Trophoblast cell (in vitro differentiated cells and primary cell): Measurements from ENCODE around the gene COPG1.

Experiments used
- DNase-seq, 2 donors: peaks; one replicate each; pipeline ENCODE4 v3.0.0-alpha.2; 2016
- H2AFZ ChIP-seq: 2 replicates; pipeline ENCODE4 v1.6.1; 2013; ENCODE audit warnings: low read length, moderate library complexity, mild to moderate bottlenecking; ENCODE audit not compliant: insufficient read depth, poor library complexity
- H2AK5ac ChIP-seq: 2 replicates; pipeline ENCODE4 v1.6.1; 2013; ENCODE audit warnings: mild to moderate bottlenecking, low read length
- H2BK120ac ChIP-seq: 2 replicates; pipeline ENCODE4 v1.6.1; 2013; ENCODE audit warnings: low read length, mild to moderate bottlenecking, moderate library complexity; ENCODE audit not compliant: insufficient read depth, poor library complexity
- H2BK12ac ChIP-seq: 2 replicates; pipeline ENCODE4 v1.6.1; 2013; ENCODE audit warnings: mild to moderate bottlenecking, low read length, moderate library complexity
- H2BK5ac ChIP-seq: 2 replicates; pipeline ENCODE4 v1.6.1; 2013; ENCODE audit warnings: low read length, low read depth, moderate library complexity, mild to moderate bottlenecking; ENCODE audit not compliant: poor library complexity
- H3K14ac ChIP-seq: 2 replicates; pipeline ENCODE4 v1.6.1; 2013; ENCODE audit warnings: mild to moderate bottlenecking, low read length
- H3K18ac ChIP-seq: 2 replicates; pipeline ENCODE4 v1.6.1; 2013; ENCODE audit warnings: mild to moderate bottlenecking, low read length
- H3K23ac ChIP-seq: 2 replicates; pipeline ENCODE4 v1.6.1; 2013; ENCODE audit warnings: low read length
- H3K27ac ChIP-seq: 2 replicates; pipeline ENCODE4 v1.5.1; 2013; ENCODE audit warnings: low read depth, mild to moderate bottlenecking, inconsistent platforms, low read length, moderate library complexity
- H3K27me3 ChIP-seq: 2 replicates; pipeline ENCODE4 v1.6.1; 2013; ENCODE audit warnings: inconsistent platforms, mild to moderate bottlenecking, low read length, moderate library complexity; ENCODE audit not compliant: insufficient read depth
- H3K36me3 ChIP-seq, 2 experiments: 1 replicate in 1 of 2; 2 replicates in 1 of 2; pipeline ENCODE4 v1.6.1; 2013; ENCODE audit warnings: low read length in 2 of 2, mild to moderate bottlenecking in 2 of 2, moderate library complexity in 1 of 2; ENCODE audit not compliant: insufficient read depth in 2 of 2, control insufficient read depth in 1 of 2
- H3K4ac ChIP-seq: 2 replicates; pipeline ENCODE4 v1.6.1; 2013; ENCODE audit warnings: low read depth, mild to moderate bottlenecking, low read length, moderate library complexity
- H3K4me1 ChIP-seq, 2 experiments: 1 replicate in 1 of 2; 2 replicates in 1 of 2; pipeline ENCODE4 v1.6.1; 2013; ENCODE audit warnings: low read length in 2 of 2, mild to moderate bottlenecking in 2 of 2, moderate library complexity in 1 of 2; ENCODE audit not compliant: insufficient read depth in 2 of 2, control insufficient read depth in 1 of 2
- H3K4me2 ChIP-seq: 2 replicates; pipeline ENCODE4 v1.6.1; 2013; ENCODE audit warnings: inconsistent platforms, mild to moderate bottlenecking, low read length, moderate library complexity
- H3K4me3 ChIP-seq: 2 replicates; pipeline ENCODE4 v1.5.1; 2013; ENCODE audit warnings: mild to moderate bottlenecking, low read depth, low read length, inconsistent platforms
- H3K79me1 ChIP-seq: one replicate; pipeline ENCODE4 v1.6.1; 2013; ENCODE audit warnings: low read length
- H3K79me2 ChIP-seq: 2 replicates; pipeline ENCODE4 v1.6.1; 2013; ENCODE audit warnings: low read length, mild to moderate bottlenecking; ENCODE audit not compliant: control insufficient read depth, insufficient read depth, poor library complexity
- H3K9ac ChIP-seq: 2 replicates; pipeline ENCODE4 v1.6.1; 2013; ENCODE audit warnings: mild to moderate bottlenecking, low read length
- H3K9me3 ChIP-seq: 2 replicates; pipeline ENCODE4 v1.6.1; 2013; ENCODE audit warnings: low read depth, mild to moderate bottlenecking, control low read depth, inconsistent platforms, low read length; ENCODE audit not compliant: insufficient read depth
- H4K12ac ChIP-seq: 2 replicates; pipeline ENCODE4 v1.6.1; 2013; ENCODE audit warnings: low read depth, mild to moderate bottlenecking, low read length, moderate library complexity
- H4K8ac ChIP-seq: 2 replicates; pipeline ENCODE4 v1.6.1; 2013; ENCODE audit warnings: low read depth, mild to moderate bottlenecking, low read length, moderate library complexity
- H4K91ac ChIP-seq: one replicate; pipeline ENCODE4 v1.6.1; 2013; ENCODE audit warnings: low read depth, mild to moderate bottlenecking, low read length, moderate library complexity
- WGBS: extraction: QIAGEN DNeasy Blood & Tissue Kit; methylation state at CpG from one replicate; pipeline ENCODE4 v1.1.7; 2013; ENCODE audit warnings: missing lambda C conversion rate; ENCODE audit not compliant: insufficient read length, insufficient coverage; ENCODE audit errors: extremely low coverage; 5-methylcytosine and 5-hydroxymethylcytosine counted together

Gene COPG1

GRCh38 chr3:129304146-129304961 lies 54.9 kb downstream of the COPG1 start:
- Histone ChIP-seq H3K79me1 (peaks cover 6% of the 10 kb centered on the region), H3K4me2 (no peak overlapping the region), H3K9ac (no peak overlapping the region), H2AK5ac (no peak overlapping the region), H3K4me1 (peaks cover 8 to 13% of the 10 kb centered on the region in 2 experiments), H4K8ac (no peak overlapping the region), H3K79me2 (no peaks in the 10 kb centered on the region), H2BK12ac (peak overlapping the region; percentile 55), H3K27ac (peak overlapping the region; percentile 74), H2AFZ (no peak overlapping the region), H2BK120ac (peak overlapping the region; percentile 19), H3K4ac (no peak overlapping the region), H3K18ac (no peak overlapping the region), H4K12ac (no peak overlapping the region), H3K4me3 (no peak overlapping the region), H4K91ac (peak overlapping the region; percentile 33), H2BK5ac (peak overlapping the region; percentile 27), H3K9me3 (no peaks in the 10 kb centered on the region), H3K36me3 (peaks cover 2 to 18% of the 10 kb centered on the region in 2 experiments), H3K27me3 (no peaks in the 10 kb centered on the region), H3K23ac (no peak overlapping the region), H3K14ac (peak overlapping the region; percentile 12)
- WGBS, result no CpG with 5 or more reads among the region's 3 CpGs
- DNase-seq, result peak in 1 of 2 donors; percentile 63

GRCh38 chr3:129304962-129305222 lies 55.5 kb downstream of the COPG1 start:
- Histone ChIP-seq H3K79me2 (no peaks in the 10 kb centered on the region), H2AK5ac (no peak overlapping the region), H3K9me3 (no peaks in the 10 kb centered on the region), H4K12ac (no peak overlapping the region), H3K14ac (no peak overlapping the region), H3K79me1 (peaks cover 6% of the 10 kb centered on the region), H3K36me3 (peaks cover 0 to 17% of the 10 kb centered on the region in 2 experiments), H3K27me3 (no peaks in the 10 kb centered on the region), H3K9ac (no peak overlapping the region), H2BK5ac (no peak overlapping the region), H4K91ac (peak overlapping the region; percentile 33), H3K23ac (no peak overlapping the region), H2AFZ (no peak overlapping the region), H3K18ac (no peak overlapping the region), H3K4ac (no peak overlapping the region), H2BK12ac (peak overlapping the region; percentile 42), H3K4me1 (peaks cover 10 to 16% of the 10 kb centered on the region in 2 experiments), H2BK120ac (no peak overlapping the region), H3K4me3 (no peak overlapping the region), H4K8ac (no peak overlapping the region), H3K4me2 (no peak overlapping the region), H3K27ac (peak overlapping the region; percentile 74)
- peak in 1 of 2 donors; percentile 17 for DNase-seq
- WGBS, result no CpG with 5 or more reads among the region's 1 CpG

DNA sequence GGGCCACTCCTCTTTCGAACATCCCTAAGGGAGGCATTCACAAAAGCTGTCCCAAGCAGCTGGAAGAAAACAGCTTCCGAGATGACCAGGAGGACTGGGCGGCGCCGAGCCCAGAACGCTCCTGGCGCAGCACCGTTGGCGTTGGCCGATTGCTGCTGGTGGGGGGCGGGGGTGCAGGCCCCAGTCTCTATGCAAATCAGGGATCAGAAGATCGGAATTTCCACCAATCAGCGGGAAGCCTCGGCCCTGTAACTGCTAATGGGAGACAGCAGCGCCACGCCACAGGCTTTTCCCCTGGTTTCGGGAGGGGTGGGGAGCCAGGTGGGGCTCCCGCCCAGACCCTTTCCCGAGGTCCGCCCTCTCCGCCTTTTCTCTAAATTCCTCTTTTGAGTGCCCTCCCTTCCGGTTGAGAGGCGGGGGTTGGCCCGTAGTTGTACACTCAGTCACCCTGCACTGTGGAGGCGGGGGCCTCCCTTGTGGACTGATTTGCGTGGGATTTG lies 56.2 kb downstream of the COPG1 start:
- H4K8ac ChIP-seq, result peak overlapping the region; percentile 28
- WGBS, result no CpG with 5 or more reads among the region's 26 CpGs
- H3K4ac ChIP-seq, result no peak overlapping the region
- peaks cover 6% of the 10 kb centered on the region for H3K79me1 ChIP-seq
- H4K12ac ChIP-seq, result no peak overlapping the region
- no peak overlapping the region for H2BK120ac ChIP-seq
- H3K9ac ChIP-seq, result no peak overlapping the region
- H3K4me3 ChIP-seq, result no peak overlapping the region
- no peak overlapping the region for H3K23ac ChIP-seq
- H4K91ac ChIP-seq, result peak overlapping the region; percentile 15
- H3K36me3 ChIP-seq, result peaks cover 0 to 13% of the 10 kb centered on the region in 2 experiments
- H3K18ac ChIP-seq, result no peak overlapping the region
- no peak overlapping the region for H2AK5ac ChIP-seq
- no peak overlapping the region for H2BK12ac ChIP-seq
- peak overlapping the region; percentile 17 for H3K4me2 ChIP-seq
- peak; percentile 44 to 48 for DNase-seq
- no peak overlapping the region for H2AFZ ChIP-seq
- no peak overlapping the region for H3K14ac ChIP-seq
- no peaks in the 10 kb centered on the region for H3K9me3 ChIP-seq
- H3K27me3 ChIP-seq, result no peaks in the 10 kb centered on the region
- H3K79me2 ChIP-seq, result no peaks in the 10 kb centered on the region
- H2BK5ac ChIP-seq, result no peak overlapping the region
- peaks cover 16 to 23% of the 10 kb centered on the region in 2 experiments for H3K4me1 ChIP-seq
- H3K27ac ChIP-seq, result peak overlapping the region; percentile 35

GRCh38 chr3:129308636-129309035 lies 59.2 kb downstream of the COPG1 start:
- Histone ChIP-seq H4K12ac (no peak overlapping the region), H2BK5ac (no peak overlapping the region)

More at GRCh38 chr3:129308636-129309035, 59.2 kb downstream of the COPG1 start:
- H3K4me2 ChIP-seq, result no peak overlapping the region
- no peak overlapping the region for H2AK5ac ChIP-seq
- H3K27ac ChIP-seq, result no peak overlapping the region
- H3K14ac ChIP-seq, result no peak overlapping the region
- H3K36me3 ChIP-seq, result peaks cover 0 to 6% of the 10 kb centered on the region in 2 experiments
- H4K8ac ChIP-seq, result no peak overlapping the region
- no peak overlapping the region for H2BK12ac ChIP-seq
- no peak overlapping the region for H4K91ac ChIP-seq
- H3K79me2 ChIP-seq, result no peaks in the 10 kb centered on the region
- H2BK120ac ChIP-seq, result no peak overlapping the region
- H3K4me1 ChIP-seq, result peaks cover 18 to 28% of the 10 kb centered on the region in 2 experiments
- H3K9me3 ChIP-seq, result no peaks in the 10 kb centered on the region
- H3K18ac ChIP-seq, result no peak overlapping the region
- no peak for DNase-seq
- no peak overlapping the region for H2AFZ ChIP-seq
- H3K4ac ChIP-seq, result no peak overlapping the region
- no peak overlapping the region for H3K9ac ChIP-seq
- no CpG with 5 or more reads among the region's 3 CpGs for WGBS
- no peak overlapping the region for H3K23ac ChIP-seq
- H3K27me3 ChIP-seq, result no peaks in the 10 kb centered on the region
- peaks cover 6% of the 10 kb centered on the region for H3K79me1 ChIP-seq
- H3K4me3 ChIP-seq, result no peak overlapping the region
